Measurements from ENCODE around the gene HERC2.

DNA sequence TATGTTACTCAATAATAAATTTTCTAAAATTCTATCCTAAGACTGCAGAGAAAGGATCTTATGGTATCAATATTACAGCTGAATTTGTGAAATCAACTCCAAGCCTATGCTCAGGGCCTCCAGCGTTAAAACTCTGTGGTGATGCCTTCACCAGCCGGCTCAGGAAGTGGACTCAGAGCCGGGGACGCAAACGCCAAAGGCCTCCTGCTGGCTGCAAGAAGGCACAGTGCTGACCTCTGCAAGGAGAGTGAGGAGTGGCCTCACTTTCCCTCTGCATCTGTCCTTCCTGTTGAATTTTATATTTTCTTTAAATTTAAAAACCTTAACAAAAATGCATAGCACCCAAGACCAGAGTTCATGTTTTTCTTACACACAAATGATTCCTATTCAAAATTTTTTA, 48.5 kb downstream of the HERC2 start:
- TF ChIP-seq FOXM1 (IDR thresholded peaks at IDR 0.05; ENCODE audit: low read depth) (no peak), RFX5 (IDR thresholded peaks at IDR 0.05; ENCODE audit: low read length) (no peak), POLR2AphosphoS5 (IDR thresholded peaks at IDR 0.05; ENCODE audit: low read depth, low read length) (no peak)
- TF ChIP-seq, protein P1, sequence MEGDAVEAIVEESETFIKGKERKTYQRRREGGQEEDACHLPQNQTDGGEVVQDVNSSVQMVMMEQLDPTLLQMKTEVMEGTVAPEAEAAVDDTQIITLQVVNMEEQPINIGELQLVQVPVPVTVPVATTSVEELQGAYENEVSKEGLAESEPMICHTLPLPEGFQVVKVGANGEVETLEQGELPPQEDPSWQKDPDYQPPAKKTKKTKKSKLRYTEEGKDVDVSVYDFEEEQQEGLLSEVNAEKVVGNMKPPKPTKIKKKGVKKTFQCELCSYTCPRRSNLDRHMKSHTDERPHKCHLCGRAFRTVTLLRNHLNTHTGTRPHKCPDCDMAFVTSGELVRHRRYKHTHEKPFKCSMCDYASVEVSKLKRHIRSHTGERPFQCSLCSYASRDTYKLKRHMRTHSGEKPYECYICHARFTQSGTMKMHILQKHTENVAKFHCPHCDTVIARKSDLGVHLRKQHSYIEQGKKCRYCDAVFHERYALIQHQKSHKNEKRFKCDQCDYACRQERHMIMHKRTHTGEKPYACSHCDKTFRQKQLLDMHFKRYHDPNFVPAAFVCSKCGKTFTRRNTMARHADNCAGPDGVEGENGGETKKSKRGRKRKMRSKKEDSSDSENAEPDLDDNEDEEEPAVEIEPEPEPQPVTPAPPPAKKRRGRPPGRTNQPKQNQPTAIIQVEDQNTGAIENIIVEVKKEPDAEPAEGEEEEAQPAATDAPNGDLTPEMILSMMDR (IDR thresholded peaks at IDR 0.05) = no peak

Measured in SK-N-SH (cell line).